Aorta (tissue), 5 donors: ENCODE results near the gene ATG4C. TPM values are rescaled to one million over a fixed set of nuclear protein-coding genes. Genes with fewer than 3 reads are reported as not detected.

Experiments used
- ATAC-seq: fragments of 200-7000 bp; cut with Tn5 transposase; one replicate; pipeline ENCODE4 v1.9.1; 2022; ENCODE audit warnings: moderate library complexity; ENCODE audit not compliant: low FRiP score
- DNase-seq, 2 donors: peaks; one replicate each; pipeline ENCODE4 v3.0.0-alpha.2; 2020
- H3K27ac ChIP-seq, 2 donors: one replicate each; pipeline ENCODE4 v1.5.1; 2013; ENCODE audit warnings: low read length in 2 of 2, mild to moderate bottlenecking in 2 of 2, moderate library complexity in 2 of 2, control low read depth in 1 of 2, inconsistent platforms in 1 of 2, low read depth in 1 of 2
- H3K27me3 ChIP-seq, 2 donors: one replicate each; pipeline ENCODE4 v1.6.1; 2013; ENCODE audit warnings: control low read depth in 1 of 2, low read length in 1 of 2, mild to moderate bottlenecking in 1 of 2, moderate library complexity in 1 of 2; ENCODE audit not compliant: insufficient read depth in 2 of 2, control insufficient read depth in 1 of 2
- H3K36me3 ChIP-seq, 2 donors: one replicate each; pipeline ENCODE4 v1.6.1; 2013; ENCODE audit warnings: control low read depth in 1 of 2, low read length in 1 of 2, mild to moderate bottlenecking in 1 of 2; ENCODE audit not compliant: insufficient read depth in 2 of 2, control insufficient read depth in 1 of 2
- H3K4me1 ChIP-seq, 2 donors: one replicate each; pipeline ENCODE4 v1.6.1; 2013; ENCODE audit warnings: low read length in 2 of 2, control low read depth in 1 of 2, mild to moderate bottlenecking in 1 of 2, moderate library complexity in 1 of 2; ENCODE audit not compliant: insufficient read depth in 2 of 2, control insufficient read depth in 1 of 2
- H3K4me3 ChIP-seq, 2 donors: one replicate each; pipeline ENCODE4 v1.5.1; 2013; ENCODE audit warnings: low read length in 2 of 2, control low read depth in 1 of 2, mild to moderate bottlenecking in 1 of 2
- H3K9me3 ChIP-seq: one replicate; pipeline ENCODE4 v1.6.1; 2013; ENCODE audit warnings: mild to moderate bottlenecking, low read length; ENCODE audit not compliant: control insufficient read depth
- WGBS, 2 donors: extraction: QIAGEN DNeasy Blood & Tissue Kit; methylation state at CpG; one replicate each; pipeline ENCODE4 v1.1.7; 2013; 5-methylcytosine and 5-hydroxymethylcytosine counted together
- intact Hi-C, 2 donors: fragments of 100-400 bp; cut with DNase I; formaldehyde crosslinking; loops; one replicate each; pipeline versions ENCODE4 v1.14.2 to v1.15.0; 2022
- polyA plus RNA-seq, 2 donors: library from polyadenylated mRNA; stranded (reverse); fragments of 200-250 nt; gene quantifications; one replicate each; pipeline ENCODE4 v1.2.3, GENCODE V29; 2013
- total RNA-seq, 2 donors: library from RNA; stranded (reverse); fragmentation: NEBNext Ultra II Directional; extraction: Animal tissue kit (Norgen Biotek cat#: 25700); gene quantifications; one replicate each; pipeline ENCODE4 v1.2.1, GENCODE V29; 2021
- donor health status: healthy with polysubstance abuse.
- donor health status: Bipolar disorder and iron deficiency.
- donor health status: DM: no; HTN: no; CAD: no.
- donor health status: DM: no; HTN: no; CAD: no.
- donor health status: DM: yes; HTN: yes; CAD: no.

Gene ATG4C
- total and polyA plus RNA-seq, 4 donors, result 5.8 to 18.4 (median 8.4) TPM

- H3K36me3 ChIP-seq, result no peaks in the 10 kb centered on the region
- no peaks in the 10 kb centered on the region for H3K4me1 ChIP-seq
- H3K9me3 ChIP-seq, result no peaks in the 10 kb centered on the region
- H3K27ac ChIP-seq, result no peak overlapping the region
- no peak for ATAC-seq
- H3K27me3 ChIP-seq, result no peaks in the 10 kb centered on the region
- H3K4me3 ChIP-seq, result no peak overlapping the region
- DNase-seq, result no peak
- intact Hi-C loops, result no loop called here
These were observed 6.8 kb downstream of the ATG4C start for GRCh38 chr1:62790716-62791115.

DNA sequence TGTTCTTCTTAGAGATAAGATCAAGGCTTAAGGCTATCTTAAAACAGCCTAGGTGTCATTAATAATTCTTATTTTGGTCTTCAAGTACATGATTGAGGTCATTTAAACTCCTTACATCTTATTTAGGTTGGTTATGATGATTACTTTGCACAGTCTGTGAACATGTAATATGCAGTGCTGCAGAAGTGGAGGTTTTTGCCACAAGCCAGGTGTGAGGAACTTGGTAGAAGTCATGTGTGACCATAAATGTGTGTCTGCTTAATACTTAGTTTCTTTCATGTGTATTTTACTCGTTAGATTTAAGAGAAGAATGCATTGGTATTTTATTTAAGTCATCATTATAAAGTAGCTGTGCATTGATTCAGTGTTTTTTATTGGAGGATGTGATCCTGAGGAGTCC, 10.1 kb downstream of the ATG4C start:
- no peak for DNase-seq
- WGBS, 2 donors, result 87% methylated on average over 1 of the region's 1 CpG
- ATAC-seq, result no peak
- H3K27me3 ChIP-seq, result no peaks in the 10 kb centered on the region
- intact Hi-C loops, result no loop called here
- H3K27ac ChIP-seq, result no peak overlapping the region
- H3K4me1 ChIP-seq, result no peaks in the 10 kb centered on the region
- no peaks in the 10 kb centered on the region for H3K36me3 ChIP-seq
- H3K4me3 ChIP-seq, result no peak overlapping the region
- H3K9me3 ChIP-seq, result no peaks in the 10 kb centered on the region

DNA sequence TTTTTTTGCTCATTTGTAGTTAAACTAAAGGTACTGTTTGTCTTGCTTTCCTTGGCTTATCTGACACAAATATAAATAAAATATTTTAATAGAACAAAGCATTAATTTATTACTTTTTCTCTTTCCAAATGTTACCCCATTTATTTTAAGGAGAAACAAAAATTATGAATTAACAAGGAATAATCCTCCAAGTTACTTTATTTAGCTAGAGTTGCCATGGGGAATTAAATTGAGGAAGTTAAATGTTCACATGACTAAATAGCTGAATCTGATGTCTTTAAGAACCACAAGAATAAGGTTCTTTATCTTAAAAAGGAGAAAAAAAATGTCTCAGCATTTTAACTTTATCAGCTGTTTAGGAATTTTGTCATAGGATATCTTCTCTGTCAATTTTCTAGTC, 12.3 kb downstream of the ATG4C start:
- Histone ChIP-seq H3K27ac (no peak overlapping the region), H3K36me3 (no peaks in the 10 kb centered on the region), H3K4me1 (no peaks in the 10 kb centered on the region), H3K27me3 (no peaks in the 10 kb centered on the region), H3K9me3 (no peaks in the 10 kb centered on the region), H3K4me3 (no peak overlapping the region)
- ATAC-seq, result no peak
- DNase-seq, result no peak
- intact Hi-C loops, result no loop called here

DNA sequence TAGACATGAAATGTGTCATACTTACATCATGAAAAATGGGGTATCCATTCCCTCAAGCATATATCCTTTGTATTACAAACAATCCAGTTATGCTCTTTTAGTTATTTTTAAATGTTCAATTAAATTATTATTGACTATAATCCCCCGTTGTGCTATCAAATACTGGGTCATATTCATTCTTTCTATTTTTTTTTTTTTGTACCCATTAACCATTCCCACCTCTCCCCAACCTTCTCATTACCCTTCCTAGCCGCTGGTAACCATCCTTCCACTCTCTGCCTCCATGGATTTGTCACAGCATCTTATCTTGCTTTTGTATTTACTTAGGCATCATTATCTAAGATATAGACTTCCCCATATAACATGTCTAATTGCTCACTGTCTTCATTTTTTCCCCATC, 15.8 kb downstream of the ATG4C start:
- DNase-seq, result no peak
- intact Hi-C loops, result no loop called here
- no peak for ATAC-seq
- WGBS, 2 donors, result 88 to 93% methylated on average over 2 of the region's 2 CpGs
- Histone ChIP-seq H3K36me3 (no peaks in the 10 kb centered on the region), H3K27me3 (no peaks in the 10 kb centered on the region), H3K4me1 (no peaks in the 10 kb centered on the region), H3K27ac (no peak overlapping the region), H3K4me3 (no peak overlapping the region), H3K9me3 (no peaks in the 10 kb centered on the region)

DNA sequence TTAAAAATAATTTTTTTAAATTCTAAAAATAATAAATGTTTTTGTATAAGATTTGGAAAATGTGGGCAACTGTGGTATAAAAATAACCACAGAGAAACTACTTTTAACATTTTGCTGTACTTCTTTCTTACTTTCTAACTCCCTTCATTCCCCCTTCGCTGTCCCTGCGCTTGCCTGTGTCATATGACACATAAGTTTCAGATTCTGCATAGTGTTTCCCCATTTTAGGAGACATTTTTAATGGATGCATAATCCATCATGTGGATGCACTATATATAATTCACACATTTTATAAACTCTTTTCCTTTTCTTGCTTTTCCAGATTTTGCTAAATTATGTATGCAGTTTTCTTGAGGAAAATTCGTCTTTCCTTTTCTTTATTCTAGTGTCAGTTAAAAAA, 16.3 kb downstream of the ATG4C start:
- Histone ChIP-seq H3K4me1 (no peaks in the 10 kb centered on the region), H3K9me3 (no peaks in the 10 kb centered on the region), H3K4me3 (no peak overlapping the region), H3K27ac (no peak overlapping the region), H3K36me3 (no peaks in the 10 kb centered on the region), H3K27me3 (no peaks in the 10 kb centered on the region)
- WGBS, 2 donors, result 40 to 45% methylated on average over 3 of the region's 3 CpGs
- no peak for ATAC-seq
- intact Hi-C loops, result no loop called here
- DNase-seq, result peak in 1 of 2 donors; percentile 38

DNA sequence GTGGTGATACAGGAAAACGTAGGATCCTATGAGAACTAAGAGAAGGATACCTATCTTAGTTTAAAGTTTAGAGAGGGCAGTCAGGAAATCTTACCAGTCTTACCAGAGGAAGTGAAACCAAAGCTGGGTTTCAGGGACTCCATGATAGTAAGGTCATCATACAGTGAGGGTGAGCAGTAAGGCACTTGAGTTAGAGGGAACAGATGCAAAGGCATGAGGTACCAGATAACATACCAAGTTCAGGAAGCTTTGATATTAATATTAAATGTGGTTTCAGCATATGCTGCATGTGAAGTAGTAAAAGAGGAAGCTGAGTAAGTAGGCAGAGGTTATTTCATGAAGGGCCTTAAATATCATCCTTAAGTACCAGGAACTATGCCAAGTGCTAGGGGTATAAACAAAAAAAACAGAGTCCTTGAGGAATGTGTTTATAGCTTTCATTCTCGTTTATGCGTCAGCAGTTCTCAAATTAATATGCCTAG, 16.9 kb downstream of the ATG4C start:
- Histone ChIP-seq H3K9me3 (no peaks in the 10 kb centered on the region), H3K4me1 (no peaks in the 10 kb centered on the region), H3K27ac (no peak overlapping the region), H3K36me3 (no peaks in the 10 kb centered on the region), H3K4me3 (no peak overlapping the region), H3K27me3 (no peaks in the 10 kb centered on the region)
- no peak for ATAC-seq
- intact Hi-C loops, result no loop called here
- WGBS, 2 donors, result 73% methylated on average over 3 of the region's 3 CpGs
- DNase-seq, result no peak

GRCh38 chr1:62809788-62810187, 25.9 kb downstream of the ATG4C start:
- no peak for DNase-seq
- H3K4me1 ChIP-seq, result no peaks in the 10 kb centered on the region
- H3K27me3 ChIP-seq, result no peaks in the 10 kb centered on the region
- no peaks in the 10 kb centered on the region for H3K9me3 ChIP-seq
- H3K27ac ChIP-seq, result no peak overlapping the region
- no peak overlapping the region for H3K4me3 ChIP-seq
- WGBS, 2 donors, result 96 to 97% methylated on average over 3 of the region's 3 CpGs
- ATAC-seq, result no peak
- peaks cover 0 to 4% of the 10 kb centered on the region in 2 donors for H3K36me3 ChIP-seq
- intact Hi-C loops, result no loop called here

GRCh38 chr1:62810420-62811274, 26.7 kb downstream of the ATG4C start:
- ATAC-seq, result no peak

DNA sequence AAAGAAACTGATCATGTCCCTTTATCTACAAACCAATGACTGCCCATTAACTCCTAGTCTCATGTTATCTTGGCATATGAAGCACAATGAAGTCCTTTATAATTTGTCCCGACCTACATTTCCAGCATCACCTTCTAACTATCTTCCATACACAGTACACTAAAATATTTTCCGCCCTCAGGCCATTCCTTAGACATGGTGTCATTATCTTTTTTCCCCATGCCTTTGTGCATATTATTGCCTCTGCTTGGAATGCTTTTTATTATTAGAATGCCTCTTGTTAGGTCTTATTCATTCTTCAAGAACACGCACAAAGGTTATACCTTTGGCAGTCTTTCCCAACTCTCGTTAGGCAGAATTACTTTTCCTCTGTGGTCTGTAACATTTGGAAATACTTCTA, 39.6 kb downstream of the ATG4C start:
- Histone ChIP-seq H3K36me3 (no peaks in the 10 kb centered on the region), H3K27ac (no peak overlapping the region), H3K4me1 (no peaks in the 10 kb centered on the region), H3K9me3 (no peaks in the 10 kb centered on the region), H3K27me3 (no peaks in the 10 kb centered on the region), H3K4me3 (no peak overlapping the region)
- whole genome bisulfite sequencing, 2 donors, result 88 to 90% methylated on average over 4 of the region's 4 CpGs
- intact Hi-C loops, result no loop called here
- ATAC-seq (no peak), DNase-seq (no peak)

More at GRCh38 chr1:62810420-62811274, 26.7 kb downstream of the ATG4C start:
- 94% methylated on average over 6 of the region's 6 CpGs for WGBS, 2 donors
- no peaks in the 10 kb centered on the region for H3K27me3 ChIP-seq
- H3K4me3 ChIP-seq, result no peak overlapping the region
- no peaks in the 10 kb centered on the region for H3K4me1 ChIP-seq
- no peak for DNase-seq
- H3K9me3 ChIP-seq, result no peaks in the 10 kb centered on the region
- H3K27ac ChIP-seq, result no peak overlapping the region
- H3K36me3 ChIP-seq, result peaks cover 0 to 4% of the 10 kb centered on the region in 2 donors
- intact Hi-C loops, result no loop called here
